GM19438 (cell line): ENCODE measurements around the gene PNLIPRP1.

Source experiments
- ATAC-seq: cut with Tn5 transposase; IDR thresholded peaks from one replicate; pipeline ENCODE4 v1.9.1; 2021; ENCODE audit warnings: low read depth; ENCODE audit not compliant: unreplicated experiment

Gene PNLIPRP1

GRCh38 chr10:116598329-116598728 lies 7.6 kb downstream of the PNLIPRP1 start:
- ATAC-seq = no peak

DNA sequence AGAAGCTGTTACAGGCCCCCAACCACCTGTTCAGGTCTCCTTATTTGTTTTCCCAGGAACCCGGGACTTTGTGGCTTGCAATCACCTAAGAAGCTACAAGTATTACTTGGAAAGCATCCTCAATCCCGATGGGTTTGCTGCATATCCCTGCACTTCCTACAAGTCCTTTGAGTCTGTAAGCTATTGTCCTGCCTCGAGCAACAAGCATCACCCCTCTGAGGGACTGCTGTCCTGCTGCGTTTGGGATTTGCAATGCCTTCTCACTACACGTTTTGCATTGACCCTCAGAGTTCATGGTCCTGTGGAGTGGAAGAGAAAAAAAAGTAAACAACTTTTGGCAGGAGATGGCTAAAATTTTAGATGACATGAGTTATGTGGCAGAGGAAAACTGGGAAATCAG lies 9.2 kb downstream of the PNLIPRP1 start:
- ATAC-seq = no peak

- no peak for ATAC-seq
Observed at GRCh38 chr10:116602648-116603400, 12.1 kb downstream of the PNLIPRP1 start.

DNA sequence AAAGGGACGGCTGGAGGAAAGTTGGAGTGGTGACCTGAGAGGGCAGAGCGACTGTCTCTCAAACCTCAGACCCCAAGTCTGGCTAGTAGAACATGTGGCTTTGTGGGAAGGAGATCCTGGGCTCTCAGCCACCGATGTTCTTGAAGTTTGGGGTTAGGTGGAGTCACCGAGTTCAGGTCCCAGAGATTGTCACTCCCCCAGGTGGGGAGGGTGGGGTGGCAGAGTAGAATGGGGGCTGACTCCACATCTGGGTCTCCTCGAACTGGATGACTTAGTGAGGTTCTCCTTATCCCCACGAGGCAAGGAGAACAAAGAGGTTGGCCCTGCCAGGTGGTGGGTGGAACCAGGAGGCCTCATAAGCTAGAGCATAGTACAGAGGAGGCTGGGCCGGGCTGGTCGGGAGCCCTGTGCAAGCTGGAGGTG lies 15.3 kb downstream of the PNLIPRP1 start:
- ATAC-seq = no peak

- no peak for ATAC-seq
Observed at GRCh38 chr10:116607336-116607735, 16.6 kb downstream of the PNLIPRP1 start.

DNA sequence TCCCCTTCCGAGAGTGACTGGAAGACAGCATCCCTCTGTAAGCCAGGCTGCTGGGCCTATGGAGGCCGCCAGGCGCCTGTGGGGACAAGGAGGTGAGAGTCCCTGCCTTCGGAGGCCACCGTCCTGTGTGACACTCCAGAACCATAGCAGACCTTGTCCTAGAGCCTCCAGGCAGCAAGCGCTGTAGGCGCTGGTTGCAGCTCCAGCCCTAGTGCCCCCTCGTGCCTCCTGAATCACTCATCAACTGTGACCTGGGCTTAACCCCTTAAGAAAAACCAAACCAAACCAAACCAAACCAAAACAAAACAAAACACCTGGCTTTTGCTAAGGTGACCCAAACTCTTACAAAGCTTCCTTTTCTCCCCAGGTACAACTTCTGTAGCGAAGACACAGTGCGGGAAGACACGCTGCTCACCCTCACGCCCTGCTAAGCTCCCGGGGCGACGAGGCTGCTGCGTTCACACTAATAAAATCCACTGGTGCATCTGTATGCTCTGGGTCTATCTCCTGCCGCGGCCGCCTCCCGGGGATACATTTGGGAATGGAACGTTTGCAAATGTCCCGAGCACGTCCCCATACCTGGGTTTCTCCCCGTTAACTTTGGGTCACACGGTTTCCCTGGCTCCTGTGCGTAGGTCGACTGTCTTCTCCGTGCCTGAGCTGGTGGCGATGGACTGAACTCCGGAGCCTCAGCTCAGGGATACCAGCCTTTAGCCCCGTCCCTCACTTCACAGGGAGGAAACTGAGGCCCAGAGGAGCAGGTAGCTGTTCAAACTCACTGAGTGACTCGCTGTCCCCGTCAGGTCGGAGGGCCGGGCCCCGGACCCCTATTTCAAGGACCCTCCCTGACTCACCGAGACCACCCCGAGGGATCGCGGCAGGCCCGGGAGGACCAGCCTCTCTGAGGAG lies 18.2 kb downstream of the PNLIPRP1 start:
- peak; percentile 28 for ATAC-seq

DNA sequence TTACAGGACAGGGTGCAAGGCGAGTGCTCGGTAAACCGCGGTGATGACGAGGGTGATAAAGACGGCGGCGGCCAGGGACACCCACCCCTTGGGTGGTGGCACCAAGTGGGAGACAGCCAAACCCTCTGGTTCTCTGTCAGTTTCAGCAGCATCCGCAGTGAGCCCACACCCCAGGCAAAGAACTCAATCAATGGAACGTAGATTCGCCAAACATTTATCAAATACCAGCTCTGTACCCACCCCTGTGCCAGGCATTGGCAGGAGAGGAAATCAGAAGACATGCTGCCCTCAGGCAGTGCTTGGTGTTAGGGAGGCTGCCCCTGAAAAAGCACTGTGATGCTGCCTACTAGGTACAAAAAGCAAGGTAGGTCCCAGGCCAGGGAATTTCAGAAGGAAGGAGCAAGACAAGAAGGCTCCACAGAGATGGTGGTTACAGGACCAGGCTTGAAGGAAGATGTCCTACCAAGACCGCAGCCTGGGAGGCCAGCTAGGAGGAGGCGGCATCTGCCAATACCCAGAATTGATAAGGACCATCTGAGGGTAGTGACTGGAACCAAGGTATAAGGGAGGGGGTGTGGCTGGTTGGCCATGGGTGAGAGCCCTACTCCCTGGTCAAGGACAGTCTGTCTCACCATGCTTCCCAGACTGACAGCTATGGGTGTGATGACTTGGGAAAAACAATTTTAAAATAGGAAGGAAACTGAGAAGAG lies 19.8 kb downstream of the PNLIPRP1 start:
- no peak for ATAC-seq

- no peak for ATAC-seq
Observed at GRCh38 chr10:116611153-116611545, 20.4 kb downstream of the PNLIPRP1 start.

DNA sequence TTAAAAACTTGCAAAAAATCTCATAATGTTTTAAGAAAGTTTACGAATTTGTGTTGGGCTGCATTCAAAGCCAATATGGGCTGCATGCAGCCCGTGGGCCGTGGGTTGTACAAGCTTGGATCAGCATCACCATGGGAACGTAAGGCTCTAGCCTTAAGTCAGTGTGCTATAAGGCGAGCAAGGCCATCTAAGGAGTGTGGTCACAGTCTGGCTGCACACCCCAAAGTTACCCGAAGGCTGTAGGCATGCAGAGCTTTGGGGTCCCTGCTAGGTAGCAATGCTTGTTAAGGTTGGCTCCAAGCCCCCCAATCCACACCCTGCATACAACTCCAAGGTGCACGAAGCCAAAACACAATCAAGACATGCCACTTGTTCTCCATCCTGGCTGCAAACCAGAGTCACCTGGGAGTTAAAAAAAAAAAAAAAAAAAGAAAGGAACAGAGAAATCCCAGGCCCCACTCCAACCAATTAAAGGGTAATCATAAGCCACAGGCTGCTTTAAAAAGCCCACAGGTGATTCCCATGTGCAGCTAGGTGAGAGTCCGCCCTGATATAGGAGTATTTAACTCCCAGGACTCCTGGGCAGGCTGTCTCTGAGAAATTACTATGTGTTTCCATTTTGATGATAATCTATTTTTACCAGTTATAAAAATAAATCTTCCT lies 21.5 kb downstream of the PNLIPRP1 start:
- no peak for ATAC-seq

DNA sequence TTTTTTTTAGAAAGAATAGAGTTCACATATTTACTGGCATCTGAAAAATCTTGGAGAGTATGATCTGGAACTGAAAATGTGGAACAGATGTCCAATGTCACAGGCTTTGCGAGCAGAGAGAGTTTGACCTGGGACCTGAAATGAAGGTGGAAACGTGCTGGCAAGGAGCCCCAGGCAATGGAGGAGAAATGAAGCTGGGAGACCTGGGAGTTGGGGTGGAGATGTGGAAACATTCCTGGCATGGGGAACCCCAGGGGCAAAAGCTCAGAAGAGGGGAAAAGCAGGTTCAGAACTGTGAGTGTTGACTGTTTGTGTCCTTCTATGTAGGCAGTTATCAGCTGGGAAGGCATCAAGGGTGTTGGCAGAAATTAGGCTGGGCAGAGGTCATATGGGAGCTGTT lies 22.7 kb downstream of the PNLIPRP1 start:
- ATAC-seq = no peak

DNA sequence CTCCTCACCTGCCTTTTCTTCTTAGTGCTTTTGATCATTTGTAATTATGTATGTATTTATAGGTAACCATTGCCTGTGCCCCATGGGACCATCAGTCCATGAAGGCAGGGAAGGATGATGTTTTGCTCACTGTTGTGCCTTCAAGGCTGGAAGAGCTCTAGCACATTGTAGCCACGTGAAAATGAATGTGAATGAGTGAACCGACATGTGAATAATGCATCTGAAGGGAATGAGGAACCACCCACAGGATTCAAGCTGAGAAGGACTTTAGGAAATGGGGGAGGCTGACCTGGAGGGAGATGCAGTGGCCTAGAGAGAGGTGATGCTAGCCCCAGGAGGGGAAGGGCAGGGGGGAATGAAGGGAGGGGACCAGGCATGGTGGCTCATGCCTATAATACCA lies 24.0 kb downstream of the PNLIPRP1 start:
- ATAC-seq = no peak

DNA sequence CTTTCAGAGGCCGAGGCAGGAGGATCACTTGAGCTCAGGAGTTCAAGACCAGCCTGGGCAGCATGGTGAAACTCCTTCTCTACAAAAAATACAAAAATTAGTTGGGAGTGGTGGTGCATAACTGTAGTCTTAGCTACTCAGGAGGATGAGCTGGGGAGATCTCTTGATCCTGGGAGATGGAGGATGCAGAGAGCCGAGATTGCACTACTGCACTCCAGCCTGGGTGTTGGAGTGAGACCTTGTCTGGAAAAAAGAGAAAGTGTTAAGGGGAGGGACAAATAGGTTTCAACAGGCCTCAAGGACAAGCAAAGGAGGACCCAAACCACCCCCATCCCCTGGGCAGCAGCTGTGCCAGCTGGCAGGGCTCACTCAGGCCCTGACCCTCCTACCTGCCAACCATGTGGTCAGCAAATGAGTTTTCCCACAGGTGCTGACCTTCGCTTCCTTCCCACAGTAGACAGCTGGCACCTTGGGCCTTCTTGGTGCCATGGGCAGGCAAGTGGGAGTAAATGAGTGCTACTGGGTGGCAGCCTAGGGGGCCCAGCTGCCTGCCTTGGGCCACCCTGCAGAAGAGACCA lies 24.5 kb downstream of the PNLIPRP1 start:
- no peak for ATAC-seq

- ATAC-seq = no peak
Observed at GRCh38 chr10:116620423-116621400, 30.0 kb downstream of the PNLIPRP1 start, which contains the start of gene PNLIPRP2. Gene PNLIPRP2 (plus strand): TSS chr10:116620953.

DNA sequence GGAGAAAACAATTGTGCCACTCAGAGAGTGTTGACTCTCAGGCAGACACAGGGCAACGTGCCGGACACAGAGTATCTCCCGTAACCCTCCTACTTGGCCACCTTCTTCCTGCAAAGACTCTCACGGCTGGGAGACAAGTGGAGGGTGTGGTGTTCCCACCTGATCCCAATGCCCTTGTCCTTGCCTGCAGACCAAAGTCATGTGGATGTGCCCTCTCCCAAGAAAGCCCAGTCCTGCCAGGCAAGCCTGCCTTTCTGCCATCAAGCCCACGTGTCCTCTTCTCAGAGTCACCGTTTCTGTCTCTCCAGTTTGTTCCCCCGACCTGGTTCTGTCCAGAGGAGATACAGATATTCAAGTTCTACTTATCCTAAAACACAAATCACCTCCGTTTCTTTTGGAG lies 30.7 kb downstream of the PNLIPRP1 start:
- ATAC-seq = no peak

- ATAC-seq = no peak
Observed at GRCh38 chr10:116621934-116622655, 31.3 kb downstream of the PNLIPRP1 start.

DNA sequence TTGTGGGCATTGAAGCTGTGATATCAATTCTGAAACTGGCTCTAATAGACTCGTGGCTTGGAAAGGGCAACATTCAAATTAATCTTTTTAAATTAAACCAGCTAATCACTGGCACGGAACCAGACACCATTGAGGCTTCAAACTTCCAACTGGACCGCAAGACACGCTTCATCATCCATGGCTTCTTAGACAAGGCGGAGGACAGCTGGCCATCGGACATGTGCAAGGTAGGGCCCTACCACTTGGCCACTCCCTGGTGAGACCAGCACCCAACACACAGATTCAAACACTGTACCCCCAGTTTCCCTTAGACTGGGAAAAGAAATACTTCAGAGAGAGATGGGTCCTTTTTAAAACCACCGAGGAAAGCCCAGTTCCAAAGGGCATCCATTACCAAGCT lies 35.1 kb downstream of the PNLIPRP1 start:
- no peak for ATAC-seq

- no peak for ATAC-seq
Observed at GRCh38 chr10:116626815-116627214, 36.1 kb downstream of the PNLIPRP1 start.

DNA sequence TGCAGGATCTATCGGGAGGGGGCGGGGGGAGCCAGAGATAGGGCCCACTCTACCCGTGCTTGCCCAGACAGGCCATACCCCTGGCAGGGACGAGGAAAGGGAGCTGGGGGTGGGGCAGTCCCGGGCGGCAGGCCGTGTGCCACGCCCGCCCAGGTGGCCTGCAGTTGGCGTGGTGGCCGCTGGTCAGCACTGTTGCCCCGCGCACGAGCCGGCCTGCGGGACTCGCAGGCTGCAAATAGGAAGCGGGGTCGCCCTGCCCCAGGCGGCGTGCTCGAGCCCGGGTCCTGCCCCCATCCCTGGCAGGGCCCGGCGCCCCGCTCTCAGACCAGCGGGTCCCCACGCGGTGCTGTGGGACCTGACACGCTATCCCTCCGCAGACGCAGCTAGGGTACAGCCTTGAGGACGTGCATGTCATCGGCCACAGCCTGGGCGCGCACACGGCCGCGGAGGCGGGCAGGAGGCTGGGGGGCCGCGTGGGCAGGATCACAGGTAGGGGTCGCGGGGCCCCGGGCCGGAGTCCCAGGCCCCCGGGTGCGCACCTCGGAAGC lies 36.7 kb downstream of the PNLIPRP1 start:
- no peak for ATAC-seq
